ENCODE measurements around the gene GABRR2. TPM values are rescaled to one million over a fixed set of nuclear protein-coding genes. Genes with fewer than 3 reads are reported as not detected.

GABRR2 gene
- total and polyA plus RNA-seq, 2 of the 4 experiments (the other 2 are of a cell fraction): 0.26 TPM; not detected in 1

- H3K56ac ChIP-seq (ENCODE audit: extremely low read depth, insufficient read depth, low read length): no peak overlapping the region
- intact Hi-C loops (cut with micrococcal nuclease): no loop called here
- H3K9me1 ChIP-seq (ENCODE audit: insufficient read depth, low read length): no peaks in the 10 kb centered on the region
- H3K4me1 ChIP-seq (ENCODE audit: control insufficient read depth, insufficient read depth, low read length): no peaks in the 10 kb centered on the region
- no peaks in the 10 kb centered on the region for H4K20me1 ChIP-seq (ENCODE audit: insufficient read depth, low read length)
- in situ Hi-C loops (cut with MboI; ENCODE audit: low sequenced_read_pairs): no loop called here
- H3K4me2 ChIP-seq (ENCODE audit: low read depth, low read length): no peak overlapping the region
- H3K23ac ChIP-seq (ENCODE audit: low read depth, low read length): no peak overlapping the region
- no peak overlapping the region for H3K4ac ChIP-seq (ENCODE audit: low read depth, low read length)
- H3K36me3 ChIP-seq (ENCODE audit: control insufficient read depth, insufficient read depth, low read length): no peaks in the 10 kb centered on the region
- H3K9ac ChIP-seq (ENCODE audit: low read depth, low read length): no peak overlapping the region
- no peak overlapping the region for H3K18ac ChIP-seq (ENCODE audit: low read depth, low read length)
- no CpG with 5 or more reads among the region's 4 CpGs for WGBS, 2 experiments (ENCODE audit: extremely low coverage in 2 of 2, insufficient read length in 1 of 2)
- no peak overlapping the region for H2BK120ac ChIP-seq (ENCODE audit: low read depth, low read length)
- POLR2A ChIA-PET (ENCODE audit: unreplicated experiment): no interaction called here
- ATAC-seq (ENCODE audit: low read depth) (no peak), DNase-seq (no peak)
- H3K4me3 ChIP-seq (ENCODE audit: insufficient read depth, low read depth, low read length): no peak overlapping the region
- no peak overlapping the region for H2BK15ac ChIP-seq (ENCODE audit: low read depth, low read length)
- H4K8ac ChIP-seq (ENCODE audit: low read depth in 2 of 2, low read length in 2 of 2): no peak overlapping the region
- no peak overlapping the region for H2AFZ ChIP-seq (replicated peaks; ENCODE audit: low read length, poor library complexity)
- no peak overlapping the region for H2BK5ac ChIP-seq (ENCODE audit: low read depth, low read length, poor library complexity, severe bottlenecking)
- TF ChIP-seq MAZ (IDR thresholded peaks at IDR 0.05; ENCODE audit: borderline replicate concordance, low read depth, low read length): no peak
- TF ChIP-seq MAFK (IDR thresholded peaks at IDR 0.05; ENCODE audit: low read depth, low read length): no peak
- TF ChIP-seq RCOR1 (IDR thresholded peaks at IDR 0.05; ENCODE audit: insufficient replicate concordance, low read length): no peak
- no peak for TF ChIP-seq RAD21 (IDR thresholded peaks at IDR 0.05; ENCODE audit: low read length)
- TF ChIP-seq FOS (IDR thresholded peaks at IDR 0.05; ENCODE audit: low read depth, low read length): no peak
- no peak for TF ChIP-seq NFE2L2 (IDR thresholded peaks at IDR 0.05; ENCODE audit: low read depth, low read length)
- peaks cover 8% of the 10 kb centered on the region for H3K27me3 ChIP-seq (ENCODE audit: control insufficient read depth, insufficient read depth, low read length)
- CTCF ChIA-PET: interaction anchor here (0.5 kb wide), 1 partner anchor 143 kb away, joined by 3 read pairs; no protein-coding TSS in a partner anchor
- H2AK9ac ChIP-seq (replicated peaks; ENCODE audit: low read depth, low read length, poor library complexity): no peak overlapping the region
- no TSS peak for BruUV-seq (replicated peaks)
- no peak overlapping the region for H2AK5ac ChIP-seq (ENCODE audit: low read depth, low read length)
- no peak overlapping the region for H3K27ac ChIP-seq (ENCODE audit: insufficient read depth, low read length)
- H3K9me3 ChIP-seq (ENCODE audit: control insufficient read depth, insufficient read depth, low read length): no peaks in the 10 kb centered on the region
- no peak overlapping the region for H3K14ac ChIP-seq (replicated peaks; ENCODE audit: low read depth, low read length)
- H4K5ac ChIP-seq (ENCODE audit: low read depth, low read length): no peak overlapping the region
- dilution Hi-C loops (cut with HindIII; ENCODE audit: low sequenced_read_pairs, unreplicated experiment): no loop called here
- no peaks in the 10 kb centered on the region for H3K79me1 ChIP-seq (ENCODE audit: low read depth in 1 of 2, low read length in 2 of 2)
- H2BK20ac ChIP-seq (ENCODE audit: low read depth, low read length): no peak overlapping the region
- no peak overlapping the region for H4K91ac ChIP-seq (ENCODE audit: insufficient read depth, low read depth, low read length)
These were observed 39.2 kb downstream of the GABRR2 start for GRCh38 chr6:89275900-89276299.

Measured in IMR-90 (cell line).